T-helper 22 cell (primary cell): ENCODE results near the gene TPRX1.
"Not testable (repeated sequence)": the region's sequence is repeated elsewhere in the genome, so short reads cannot be mapped to it uniquely, and the experiment has no call there.

Experiments
- DNase-seq: peaks from one replicate; pipeline ENCODE4 v3.0.0-alpha.2; 2020; ENCODE audit warnings: low read depth

TPRX1 gene

DNA sequence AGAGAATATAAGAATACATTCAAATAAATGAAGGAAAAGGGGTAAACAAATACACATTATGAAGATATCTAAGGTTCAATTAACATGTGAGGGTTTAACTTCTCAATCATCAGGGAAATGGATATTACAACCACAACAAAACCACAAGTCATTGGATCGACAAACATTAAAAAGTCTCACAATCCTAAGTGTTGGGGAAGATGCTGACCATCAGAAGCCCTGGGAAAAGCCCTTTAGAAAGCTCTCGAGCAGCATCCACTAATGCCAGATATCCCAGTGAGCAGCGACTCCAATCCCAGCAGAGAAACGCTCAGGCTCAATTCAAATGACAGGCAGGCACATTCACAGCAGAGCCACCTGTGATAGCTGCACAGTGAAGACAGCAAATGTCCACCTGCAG, 3.1 kb downstream of the TPRX1 start:
- no peak for DNase-seq

DNA sequence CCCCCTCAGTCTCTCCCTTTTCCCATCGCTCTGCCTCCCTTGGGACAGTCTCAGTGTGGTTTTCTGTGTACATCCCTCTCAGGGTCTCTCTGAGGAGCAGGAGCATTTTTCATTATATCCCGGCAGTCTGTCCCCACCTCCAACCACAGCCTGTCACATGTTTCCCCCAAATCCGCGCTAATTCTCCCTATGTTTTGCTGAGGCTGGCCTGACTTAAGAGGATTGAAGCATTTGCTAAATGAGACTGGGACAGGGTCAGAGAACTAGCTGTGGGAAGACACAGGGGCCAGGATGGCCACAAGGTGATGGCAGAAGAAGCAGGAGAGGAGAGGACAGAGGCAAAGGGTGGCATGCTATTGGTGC, 5.5 kb downstream of the TPRX1 start:
- DNase-seq, result no peak

DNA sequence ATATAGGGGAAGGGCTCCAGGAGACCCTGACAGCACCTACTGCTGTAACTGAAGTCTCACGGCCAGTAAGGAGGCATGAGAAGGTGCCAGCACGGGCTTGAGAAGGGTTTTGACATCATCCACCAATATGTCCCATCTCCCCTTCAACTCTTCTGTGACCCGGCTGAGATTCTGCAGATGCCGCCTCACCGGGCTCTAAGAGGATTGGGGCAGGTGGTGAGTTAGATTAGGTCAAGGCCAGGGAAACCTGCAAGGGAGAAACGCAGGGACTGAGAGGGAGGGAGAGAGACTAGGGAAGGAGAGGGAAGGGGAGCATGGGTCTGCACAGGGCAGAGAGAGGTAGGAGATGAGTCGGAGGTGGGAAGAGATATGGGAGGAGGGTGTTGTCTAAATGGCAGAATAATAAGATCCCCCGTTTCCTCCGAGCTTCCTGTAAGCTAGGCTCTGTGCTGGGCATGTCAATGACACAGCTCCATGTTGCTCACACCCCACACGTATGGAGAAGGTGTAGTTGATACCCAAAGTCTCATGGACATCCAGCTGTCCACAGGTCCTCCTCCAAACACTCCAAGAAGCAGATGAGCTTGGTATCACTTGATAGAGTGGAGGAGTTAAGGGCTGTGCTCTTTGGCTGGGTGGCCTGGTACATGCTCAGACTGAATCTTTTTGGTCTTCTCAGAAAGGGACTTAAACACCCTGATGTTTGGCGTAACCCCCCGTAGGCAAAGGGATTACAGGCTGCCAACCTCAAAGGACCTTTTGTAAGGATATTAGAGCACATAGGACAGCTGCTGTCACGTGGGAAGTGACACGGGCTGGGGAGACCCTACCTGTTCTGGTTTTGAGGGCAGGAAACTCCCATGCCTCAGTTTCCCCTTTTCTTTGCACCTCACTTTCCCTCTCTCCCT, 6.1 kb downstream of the TPRX1 start:
- DNase-seq, result no peak

GRCh38 chr19:47796785-47797184, 7.6 kb downstream of the TPRX1 start:
- DNase-seq, result no peak

GRCh38 chr19:47794526-47794925, 9.8 kb downstream of the TPRX1 start:
- DNase-seq, result no peak

DNA sequence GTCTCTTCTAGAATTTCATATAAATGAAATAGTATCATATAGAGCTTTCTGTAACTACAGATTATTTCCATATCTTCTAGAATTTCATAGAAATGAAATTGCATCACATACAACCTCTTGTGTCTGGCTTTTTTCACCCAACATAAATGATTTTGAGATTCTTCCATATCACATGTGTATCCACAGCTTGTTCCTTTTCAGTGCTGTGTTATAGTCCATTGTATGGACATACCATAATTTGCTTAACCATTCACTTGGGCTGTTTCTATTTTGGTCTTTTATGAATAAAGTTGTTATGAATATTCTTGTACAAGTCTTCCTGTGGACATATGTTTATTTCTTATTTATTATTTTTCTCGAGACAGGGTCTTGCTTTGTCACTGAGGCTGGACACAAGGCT, 11.7 kb downstream of the TPRX1 start:
- no peak for DNase-seq

GRCh38 chr19:47790398-47790814, 13.9 kb downstream of the TPRX1 start:
- peak; percentile 51 for DNase-seq

- DNase-seq, result not testable (repeated sequence)
These were observed 14.5 kb downstream of the TPRX1 start for GRCh38 chr19:47789811-47790210.

GRCh38 chr19:47787307-47787706, 17.0 kb downstream of the TPRX1 start:
- not testable (repeated sequence) for DNase-seq

DNA sequence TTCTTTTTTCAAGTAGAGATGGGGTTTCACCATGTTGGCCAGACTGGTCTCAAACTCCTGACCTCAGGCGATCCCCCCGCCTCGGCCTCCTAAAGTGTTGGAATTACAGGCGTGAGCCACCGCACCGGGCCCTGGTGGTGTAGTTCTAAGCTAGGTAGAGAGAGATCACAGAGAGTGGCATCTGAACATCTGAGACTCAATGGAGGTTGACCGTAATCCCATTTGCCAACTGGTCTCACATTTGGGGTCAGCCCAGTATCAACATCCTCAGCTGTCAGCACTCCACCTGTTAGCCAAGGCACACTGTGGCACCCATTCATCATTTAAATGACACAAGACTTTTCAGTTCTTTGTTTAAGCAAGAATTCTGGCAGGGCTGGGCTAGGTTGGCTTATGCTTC, 17.8 kb downstream of the TPRX1 start:
- DNase-seq, result no peak

DNA sequence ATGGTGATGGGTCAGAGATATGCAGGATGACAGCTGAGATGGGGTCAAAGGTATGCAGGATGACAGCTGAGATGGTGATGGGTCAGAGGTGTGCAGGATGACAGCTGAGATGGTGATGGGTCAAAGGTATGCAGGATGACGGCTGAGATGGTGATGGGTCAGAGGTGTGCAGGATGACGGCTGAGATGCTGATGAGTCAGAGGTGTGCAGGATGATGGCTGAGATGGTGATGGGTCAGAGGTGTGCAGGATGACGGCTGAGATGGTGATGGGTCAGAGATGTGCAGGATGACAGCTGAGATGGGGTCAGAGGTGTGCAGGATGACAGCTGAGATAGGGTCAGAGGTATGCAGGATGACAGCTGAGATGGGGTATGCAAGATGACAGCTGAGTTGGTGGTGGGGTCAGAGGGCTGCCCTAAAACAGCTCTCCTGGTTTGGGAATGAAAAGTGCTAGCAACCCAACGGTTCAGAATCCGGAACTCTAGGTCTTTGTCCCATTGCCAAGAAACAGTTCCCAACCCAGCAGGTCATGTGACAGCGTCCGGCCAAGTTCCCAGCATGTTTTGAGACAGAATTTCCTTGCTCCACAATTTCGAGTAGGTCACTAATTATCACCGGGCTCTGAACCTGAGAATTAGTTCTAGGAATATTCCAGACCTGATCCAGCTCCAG, 22.6 kb downstream of the TPRX1 start:
- no peak for DNase-seq

GRCh38 chr19:47780215-47780551, 24.2 kb downstream of the TPRX1 start:
- no peak for DNase-seq

GRCh38 chr19:47779524-47780214, 24.7 kb downstream of the TPRX1 start:
- no peak for DNase-seq

DNA sequence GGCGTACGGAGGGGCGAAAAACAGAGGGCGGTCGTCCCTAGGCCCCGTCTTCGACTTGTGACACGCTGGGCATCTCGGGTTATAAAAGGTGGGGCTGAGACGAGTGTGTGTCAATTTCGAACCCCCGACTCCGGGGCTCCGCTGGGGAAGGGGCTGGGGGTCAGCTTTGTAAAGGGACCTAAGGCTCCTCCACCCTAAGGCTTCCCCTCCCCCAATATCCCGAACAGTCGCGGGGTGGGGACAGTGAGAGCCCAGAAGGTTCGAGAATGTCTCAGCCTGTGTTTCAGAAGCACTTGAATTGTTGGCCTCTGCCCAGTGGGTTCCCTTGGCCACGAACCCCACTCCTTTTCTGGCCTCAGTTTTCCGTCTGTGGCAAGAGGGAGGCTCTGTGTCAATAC, 25.4 kb downstream of the TPRX1 start:
- no peak for DNase-seq

- peak; percentile 59 for DNase-seq
These were observed 26.1 kb downstream of the TPRX1 start, which contains the start of gene SELENOW for GRCh38 chr19:47778049-47778953. Gene SELENOW, plus strand, starts transcription at chr19:47778703. Its CDS starts 83 bp downstream, at chr19:47778786.

DNA sequence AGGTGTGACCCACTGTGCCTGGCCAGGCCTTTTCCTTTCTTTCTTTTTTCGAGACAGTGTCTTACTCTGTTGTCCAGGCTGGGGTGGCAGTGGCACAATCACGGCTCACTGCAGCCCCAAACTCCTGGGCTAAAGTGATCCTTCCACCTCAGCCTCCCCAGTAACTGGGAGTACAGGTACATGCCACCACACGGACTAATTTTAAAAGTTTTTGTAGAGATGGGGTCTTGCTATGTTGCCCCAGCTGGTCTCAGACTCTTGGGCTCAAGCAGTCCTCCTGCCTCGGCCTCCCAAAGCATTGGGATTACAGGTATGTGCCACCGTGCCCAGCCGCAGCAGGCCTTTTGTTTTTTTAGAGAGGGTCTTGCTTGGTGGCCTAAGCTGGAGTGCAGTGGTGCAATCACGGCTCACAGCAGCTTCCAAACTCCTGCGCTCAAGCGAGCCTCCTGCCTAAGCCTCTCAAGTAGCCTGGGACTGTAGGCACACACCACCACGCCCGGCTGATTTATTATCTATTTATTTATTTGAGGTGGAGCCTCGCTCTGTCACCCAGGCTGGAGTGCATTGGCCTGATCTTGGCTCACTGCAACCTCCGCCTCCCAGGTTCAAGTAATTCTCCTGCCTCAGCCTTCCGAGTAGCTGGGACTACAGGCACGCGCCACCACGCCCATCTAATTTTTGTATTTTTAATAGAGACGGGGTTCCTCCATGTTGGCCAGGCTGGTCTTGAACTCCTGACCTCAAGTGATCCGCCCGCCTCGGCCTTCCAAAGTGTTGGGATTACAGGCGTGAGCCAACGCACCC, 26.9 kb downstream of the TPRX1 start:
- DNase-seq, result not testable (repeated sequence)

GRCh38 chr19:47776568-47776967, 27.8 kb downstream of the TPRX1 start:
- DNase-seq, result no peak

DNA sequence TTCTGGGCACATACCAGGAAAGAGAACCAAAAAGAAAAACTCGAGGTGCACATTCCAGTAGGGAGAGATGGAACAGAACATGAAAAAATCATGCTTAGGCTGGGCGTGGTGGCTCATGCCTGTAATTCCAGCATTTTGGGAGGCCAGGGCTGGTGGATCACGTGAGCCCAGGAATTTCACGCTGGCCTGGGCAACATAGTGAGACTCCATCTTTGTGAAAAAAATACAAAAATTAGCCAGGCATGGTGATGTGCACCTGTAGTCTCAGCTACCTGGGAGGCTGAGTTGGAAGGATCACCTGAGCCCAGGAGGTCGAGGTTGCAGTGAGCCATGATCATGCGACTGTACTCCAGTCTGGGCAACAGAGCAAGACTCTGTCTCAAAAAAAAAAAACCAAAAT, 33.1 kb downstream of the TPRX1 start:
- not testable (repeated sequence) for DNase-seq

GRCh38 chr19:47769534-47769933, 34.8 kb downstream of the TPRX1 start:
- DNase-seq, result no peak

GRCh38 chr19:47768604-47769003, 35.7 kb downstream of the TPRX1 start:
- DNase-seq, result no peak

- DNase-seq, result no peak
These were observed 37.0 kb downstream of the TPRX1 start for GRCh38 chr19:47767349-47767748.
